Measurements from ENCODE around the gene SYTL5. TPM values are rescaled to one million over a fixed set of nuclear protein-coding genes. Genes with fewer than 3 reads are reported as not detected.

The SYTL5 gene
- total RNA-seq, 1 donor from 2014 or later = 1.7 TPM

DNA sequence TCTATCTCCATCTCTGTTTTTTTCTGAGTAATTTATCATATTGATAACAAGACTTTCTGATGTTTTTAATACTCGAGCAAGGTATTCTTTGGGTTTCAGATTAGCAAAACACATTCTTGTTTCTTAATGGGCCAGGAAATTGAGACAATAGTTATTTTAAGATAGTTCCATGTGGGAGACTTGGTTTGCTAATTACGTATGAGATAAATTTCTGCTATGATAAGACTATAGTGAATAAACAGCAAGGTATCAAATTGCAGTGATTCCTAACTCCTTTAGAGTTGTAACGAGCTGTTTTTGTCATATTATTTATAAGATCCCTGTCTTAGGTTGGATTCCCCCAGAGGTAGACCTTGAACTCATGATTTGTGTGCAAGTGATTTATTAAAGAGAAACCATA is 38.3 kb downstream of the SYTL5 start:
- H3K27me3 Mint-ChIP-seq (ENCODE audit: insufficient read depth, low read depth) = peaks cover 8% of the 10 kb centered on the region
- Histone ChIP-seq H3K79me2 (ENCODE audit: low read depth) (no peaks in the 10 kb centered on the region), H3K9me3 (ENCODE audit: low read depth) (peaks cover 2% of the 10 kb centered on the region), H3K36me3 (no peaks in the 10 kb centered on the region), H2AFZ (replicated peaks) (no peak overlapping the region), H3K27me3 (no peaks in the 10 kb centered on the region), H3K27ac (no peak overlapping the region), H3F3A (ENCODE audit: low read depth) (no peaks in the 10 kb centered on the region), H4K20me1 (ENCODE audit: low read depth) (no peaks in the 10 kb centered on the region), H3K4me2 (no peak overlapping the region), H3K9ac (no peak overlapping the region), H3K4me3 (no peak overlapping the region), H3K4me1 (no peaks in the 10 kb centered on the region)
- no peak overlapping the region for H3K27ac Mint-ChIP-seq
- peaks cover 2% of the 10 kb centered on the region for H3K4me1 Mint-ChIP-seq
- H3K4me3 Mint-ChIP-seq = no peak overlapping the region
- H3K9me3 Mint-ChIP-seq = peaks cover 17% of the 10 kb centered on the region
- DNase-seq (ENCODE audit: low spot score) = no peak
- no peaks in the 10 kb centered on the region for H3K36me3 Mint-ChIP-seq
- TF ChIP-seq EZH2 (IDR thresholded peaks at IDR 0.05) = no peak
- TF ChIP-seq, protein P1, sequence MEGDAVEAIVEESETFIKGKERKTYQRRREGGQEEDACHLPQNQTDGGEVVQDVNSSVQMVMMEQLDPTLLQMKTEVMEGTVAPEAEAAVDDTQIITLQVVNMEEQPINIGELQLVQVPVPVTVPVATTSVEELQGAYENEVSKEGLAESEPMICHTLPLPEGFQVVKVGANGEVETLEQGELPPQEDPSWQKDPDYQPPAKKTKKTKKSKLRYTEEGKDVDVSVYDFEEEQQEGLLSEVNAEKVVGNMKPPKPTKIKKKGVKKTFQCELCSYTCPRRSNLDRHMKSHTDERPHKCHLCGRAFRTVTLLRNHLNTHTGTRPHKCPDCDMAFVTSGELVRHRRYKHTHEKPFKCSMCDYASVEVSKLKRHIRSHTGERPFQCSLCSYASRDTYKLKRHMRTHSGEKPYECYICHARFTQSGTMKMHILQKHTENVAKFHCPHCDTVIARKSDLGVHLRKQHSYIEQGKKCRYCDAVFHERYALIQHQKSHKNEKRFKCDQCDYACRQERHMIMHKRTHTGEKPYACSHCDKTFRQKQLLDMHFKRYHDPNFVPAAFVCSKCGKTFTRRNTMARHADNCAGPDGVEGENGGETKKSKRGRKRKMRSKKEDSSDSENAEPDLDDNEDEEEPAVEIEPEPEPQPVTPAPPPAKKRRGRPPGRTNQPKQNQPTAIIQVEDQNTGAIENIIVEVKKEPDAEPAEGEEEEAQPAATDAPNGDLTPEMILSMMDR (IDR thresholded peaks at IDR 0.05) = no peak
- TF ChIP-seq EZH2phosphoT487 (IDR thresholded peaks at IDR 0.05) = no peak

- H3K36me3 ChIP-seq = no peaks in the 10 kb centered on the region
- H3K27me3 Mint-ChIP-seq (ENCODE audit: insufficient read depth, low read depth) = peaks cover 8% of the 10 kb centered on the region
- no peak overlapping the region for H2AFZ ChIP-seq (replicated peaks)
- no peaks in the 10 kb centered on the region for H3K27me3 ChIP-seq
- H3K27ac Mint-ChIP-seq = no peak overlapping the region
- H3K9ac ChIP-seq = no peak overlapping the region
- H3K4me1 ChIP-seq = no peaks in the 10 kb centered on the region
- TF ChIP-seq, protein P1 (IDR thresholded peaks at IDR 0.05) = no peak
- TF ChIP-seq EZH2phosphoT487 (IDR thresholded peaks at IDR 0.05) (no peak), EZH2 (IDR thresholded peaks at IDR 0.05) (no peak)
- H3K4me1 Mint-ChIP-seq = peaks cover 2% of the 10 kb centered on the region
- no peak overlapping the region for H3K4me2 ChIP-seq
- H3K27ac ChIP-seq = no peak overlapping the region
- H3K36me3 Mint-ChIP-seq = no peaks in the 10 kb centered on the region
- H3F3A ChIP-seq (ENCODE audit: low read depth) = no peaks in the 10 kb centered on the region
- DNase-seq (ENCODE audit: low spot score) = no peak
- no peak overlapping the region for H3K4me3 Mint-ChIP-seq
- H3K9me3 Mint-ChIP-seq = peaks cover 14% of the 10 kb centered on the region
- no peaks in the 10 kb centered on the region for H3K79me2 ChIP-seq (ENCODE audit: low read depth)
- H3K9me3 ChIP-seq (ENCODE audit: low read depth) = no peaks in the 10 kb centered on the region
- no peak overlapping the region for H3K4me3 ChIP-seq
- H4K20me1 ChIP-seq (ENCODE audit: low read depth) = no peaks in the 10 kb centered on the region
Measured at GRCh38 chrX:38045538-38046096, 39.3 kb downstream of the SYTL5 start.

GRCh38 chrX:38048886-38049285 is 42.5 kb downstream of the SYTL5 start:
- Mint-ChIP-seq H3K9me3 (peaks cover 13% of the 10 kb centered on the region), H3K27ac (no peak overlapping the region), H3K4me1 (no peaks in the 10 kb centered on the region), H3K4me3 (no peak overlapping the region), H3K27me3 (ENCODE audit: insufficient read depth, low read depth) (peaks cover 8% of the 10 kb centered on the region), H3K36me3 (no peaks in the 10 kb centered on the region)
- Histone ChIP-seq H3F3A (ENCODE audit: low read depth) (no peaks in the 10 kb centered on the region), H3K79me2 (ENCODE audit: low read depth) (no peaks in the 10 kb centered on the region), H3K9ac (no peak overlapping the region), H2AFZ (replicated peaks) (no peak overlapping the region), H4K20me1 (ENCODE audit: low read depth) (no peaks in the 10 kb centered on the region), H3K9me3 (ENCODE audit: low read depth) (no peaks in the 10 kb centered on the region), H3K36me3 (no peaks in the 10 kb centered on the region), H3K27ac (no peak overlapping the region), H3K4me1 (no peaks in the 10 kb centered on the region), H3K4me2 (no peak overlapping the region), H3K4me3 (no peak overlapping the region), H3K27me3 (no peaks in the 10 kb centered on the region)
- no peak for TF ChIP-seq EZH2phosphoT487 (IDR thresholded peaks at IDR 0.05)
- TF ChIP-seq, protein P1 (IDR thresholded peaks at IDR 0.05) = no peak
- TF ChIP-seq EZH2 (IDR thresholded peaks at IDR 0.05) = no peak
- no peak for DNase-seq (ENCODE audit: low spot score)

All from neural progenitor cell (in vitro differentiated cells).